ENCODE data around the gene USH1G. TPM values are rescaled to one million over a fixed set of nuclear protein-coding genes. Genes with fewer than 3 reads are reported as not detected.
"Not testable (repeated sequence)": the region's sequence is repeated elsewhere in the genome, so short reads cannot be mapped to it uniquely, and the experiment has no call there.

USH1G gene
- total RNA-seq, 8 experiments from 2014 or later: 0.11 to 0.76 (median 0.20) TPM; not detected in 2

- in situ Hi-C loops (cut with MboI; ENCODE audit: low pct_unique_long_range_greater_than_20kb in 2 of 9, low sequenced_read_pairs in 9 of 9, unreplicated experiment in 9 of 9): no loop called here
- H3K4me1 ChIP-seq (replicated peaks in 1 of 2): peaks cover 23 to 32% of the 10 kb centered on the region in 2 donors
- H3K4me3 ChIP-seq: no peak overlapping the region
- H3K27ac ChIP-seq: no peak overlapping the region
- 13 to 100% (median 40%) methylated on average over 1 to 7 of the region's 67 CpGs; no CpG with 5 or more reads in 3 of the 10 experiments for WGBS, 10 experiments
- ATAC-seq (replicated peaks in 6 of 8): peak in 4 of 8 experiments; percentile 6 to 26 (median 16)
Measured at GRCh38 chr17:74919440-74920305, 3.4 kb downstream of the USH1G start.

GRCh38 chr17:74918906-74919305 lies 4.1 kb downstream of the USH1G start:
- no peak for ATAC-seq (replicated peaks in 6 of 8)
- in situ Hi-C loops (cut with MboI; ENCODE audit: low pct_unique_long_range_greater_than_20kb in 2 of 9, low sequenced_read_pairs in 9 of 9, unreplicated experiment in 9 of 9): no loop called here
- 67 to 100% (median 100%) methylated on average over 1 to 5 of the region's 5 CpGs; no CpG with 5 or more reads in 3 of the 10 experiments for WGBS, 10 experiments

DNA sequence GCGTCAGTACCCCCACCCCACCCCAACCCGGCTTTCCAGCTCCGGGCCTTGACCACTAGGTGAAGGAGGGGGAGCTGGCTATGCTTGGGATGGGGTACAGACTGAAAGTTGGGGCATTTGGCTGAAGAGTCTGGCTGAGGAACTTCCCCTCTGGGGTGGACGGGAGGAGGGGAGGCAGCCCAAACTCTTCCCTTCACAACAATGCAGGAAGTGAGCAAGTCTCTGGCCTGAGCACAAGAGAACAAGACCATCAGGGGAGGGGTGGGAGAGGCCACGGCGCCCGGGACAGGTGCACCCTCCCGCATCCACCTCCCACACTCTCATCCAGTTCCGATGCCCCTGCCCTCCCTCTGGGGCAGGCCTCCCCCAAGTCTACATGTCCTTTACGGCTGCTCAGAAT lies 5.6 kb downstream of the USH1G start:
- in situ Hi-C loops (cut with MboI; ENCODE audit: low pct_unique_long_range_greater_than_20kb in 2 of 9, low sequenced_read_pairs in 9 of 9, unreplicated experiment in 9 of 9): no loop called here
- ATAC-seq (replicated peaks in 6 of 8): no peak
- Histone ChIP-seq H3K4me3 (no peak overlapping the region), H3K27ac (no peak overlapping the region), H3K4me1 (replicated peaks in 1 of 2) (peaks cover 13 to 14% of the 10 kb centered on the region in 2 donors)
- 20 to 80% methylated on average over 1 to 2 of the region's 10 CpGs; no CpG with 5 or more reads in 8 of the 10 experiments for WGBS, 10 experiments

More at GRCh38 chr17:74918906-74919305, 4.1 kb downstream of the USH1G start:
- H3K4me3 ChIP-seq: no peak overlapping the region
- peaks cover 23 to 25% of the 10 kb centered on the region in 2 donors for H3K4me1 ChIP-seq (replicated peaks in 1 of 2)
- H3K27ac ChIP-seq: no peak overlapping the region

GRCh38 chr17:74916851-74917199 lies 6.2 kb downstream of the USH1G start:
- peaks cover 10 to 13% of the 10 kb centered on the region in 2 donors for H3K4me1 ChIP-seq (replicated peaks in 1 of 2)
- in situ Hi-C loops (cut with MboI; ENCODE audit: low pct_unique_long_range_greater_than_20kb in 2 of 9, low sequenced_read_pairs in 9 of 9, unreplicated experiment in 9 of 9): no loop called here
- ATAC-seq (replicated peaks in 6 of 8): no peak
- no peak overlapping the region for H3K27ac ChIP-seq
- WGBS, 10 experiments: 67 to 100% (median 82%) methylated on average over 1 to 5 of the region's 11 CpGs; no CpG with 5 or more reads in 4 of the 10 experiments
- no peak overlapping the region for H3K4me3 ChIP-seq

GRCh38 chr17:74916136-74916850 lies 6.8 kb downstream of the USH1G start:
- no peak for ATAC-seq (replicated peaks in 6 of 8)
- Histone ChIP-seq H3K4me3 (no peak overlapping the region), H3K27ac (no peak overlapping the region), H3K4me1 (replicated peaks in 1 of 2) (peaks cover 8% of the 10 kb centered on the region in 2 donors)
- in situ Hi-C loops (cut with MboI; ENCODE audit: low pct_unique_long_range_greater_than_20kb in 2 of 9, low sequenced_read_pairs in 9 of 9, unreplicated experiment in 9 of 9): no loop called here
- 67% methylated on average over 3 of the region's 13 CpGs; no CpG with 5 or more reads in 9 of the 10 experiments for whole genome bisulfite sequencing, 10 experiments

DNA sequence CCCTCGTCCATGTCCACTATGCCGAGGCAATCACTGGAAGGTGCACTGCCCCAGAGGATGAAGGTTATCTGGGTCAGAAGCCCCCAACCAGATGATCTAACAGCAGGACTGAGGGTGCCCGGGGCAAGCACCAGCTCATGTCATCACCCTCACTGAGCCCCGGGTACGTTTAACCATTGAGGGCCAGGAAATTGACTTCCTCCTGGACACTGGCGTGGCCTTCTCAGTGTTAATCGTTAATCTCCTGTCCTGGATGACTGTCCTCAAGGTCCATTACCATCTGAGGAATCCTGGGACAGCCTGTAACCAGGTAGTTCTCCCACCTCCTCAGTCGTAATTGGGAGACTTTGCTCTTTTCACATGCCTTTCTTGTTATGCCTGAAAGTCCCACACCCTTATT lies 11.6 kb downstream of the USH1G start:
- H3K4me3 ChIP-seq; ATAC-seq (replicated peaks in 6 of 8); in situ Hi-C loops (cut with MboI; ENCODE audit: low pct_unique_long_range_greater_than_20kb in 2 of 9, low sequenced_read_pairs in 9 of 9, unreplicated experiment in 9 of 9); H3K4me1 ChIP-seq (replicated peaks in 1 of 2); H3K27ac ChIP-seq: not testable (repeated sequence)
- 33 to 80% (median 67%) methylated on average over 1 of the region's 8 CpGs; no CpG with 5 or more reads in 6 of the 10 experiments for WGBS, 10 experiments

DNA sequence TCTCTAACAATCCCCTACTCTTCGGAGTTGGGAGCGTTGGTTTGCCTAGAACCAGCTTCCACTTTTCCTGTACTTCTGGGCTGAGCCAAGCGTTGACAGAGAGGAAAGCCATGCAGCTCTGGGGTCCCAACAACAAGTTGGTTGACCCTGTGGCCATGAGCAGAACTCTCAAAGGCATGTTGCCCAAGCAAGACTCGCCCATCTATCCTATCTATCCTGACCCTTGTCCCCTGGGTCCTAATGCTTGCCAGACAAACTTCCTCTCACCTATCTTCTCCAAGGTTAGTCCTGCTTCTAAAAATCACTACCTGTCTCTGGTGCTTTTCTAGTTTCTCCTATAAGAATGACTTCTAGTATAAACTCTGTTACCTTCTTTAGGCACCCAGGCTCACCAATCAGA lies 14.0 kb downstream of the USH1G start:
- in situ Hi-C loops (cut with MboI; ENCODE audit: low pct_unique_long_range_greater_than_20kb in 2 of 9, low sequenced_read_pairs in 9 of 9, unreplicated experiment in 9 of 9); ATAC-seq (replicated peaks in 6 of 8); H3K4me1 ChIP-seq (replicated peaks in 1 of 2); H3K27ac ChIP-seq; H3K4me3 ChIP-seq: not testable (repeated sequence)
- 48 to 90% (median 71%) methylated on average over 1 to 4 of the region's 4 CpGs; no CpG with 5 or more reads in 4 of the 10 experiments for WGBS, 10 experiments

DNA sequence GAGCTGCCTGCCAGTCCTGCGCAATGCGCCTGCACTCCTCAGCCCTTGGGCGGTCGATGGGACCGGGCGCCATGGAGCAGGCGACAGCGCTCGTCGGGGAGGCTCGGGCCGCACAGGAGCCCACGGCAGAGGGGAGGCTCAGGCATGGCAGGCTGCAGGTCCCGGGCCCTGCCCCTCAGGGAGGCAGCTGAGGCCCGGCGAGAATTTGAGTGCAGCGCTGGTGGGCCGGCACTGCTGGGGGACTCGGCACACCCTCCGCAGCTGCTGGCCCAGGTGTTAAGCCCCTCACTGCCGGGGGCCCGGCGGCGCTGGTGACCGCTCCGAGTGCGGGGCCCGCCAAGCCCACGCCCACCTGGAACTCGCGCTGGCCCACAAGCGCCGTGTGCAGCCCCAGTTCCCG lies 16.0 kb downstream of the USH1G start:
- in situ Hi-C loops (cut with MboI; ENCODE audit: low pct_unique_long_range_greater_than_20kb in 2 of 9, low sequenced_read_pairs in 9 of 9, unreplicated experiment in 9 of 9): no loop called here
- ATAC-seq (replicated peaks in 6 of 8): no peak
- H3K27ac ChIP-seq: no peak overlapping the region
- WGBS, 10 experiments: 78 to 100% methylated on average over 2 to 11 of the region's 34 CpGs; no CpG with 5 or more reads in 8 of the 10 experiments
- H3K4me3 ChIP-seq: no peak overlapping the region
- no peaks in the 10 kb centered on the region for H3K4me1 ChIP-seq (replicated peaks in 1 of 2)

- H3K4me1 ChIP-seq (replicated peaks in 1 of 2); in situ Hi-C loops (cut with MboI; ENCODE audit: low pct_unique_long_range_greater_than_20kb in 2 of 9, low sequenced_read_pairs in 9 of 9, unreplicated experiment in 9 of 9); H3K27ac ChIP-seq; H3K4me3 ChIP-seq; ATAC-seq (replicated peaks in 6 of 8): not testable (repeated sequence)
- 10 to 100% (median 81%) methylated on average over 1 to 3 of the region's 6 CpGs; no CpG with 5 or more reads in 2 of the 10 experiments for whole genome bisulfite sequencing, 10 experiments
Measured at GRCh38 chr17:74906214-74906793, 16.8 kb downstream of the USH1G start.

GRCh38 chr17:74904687-74905409 lies 18.2 kb downstream of the USH1G start:
- H3K27ac ChIP-seq: no peak overlapping the region
- WGBS, 10 experiments: 0 to 100% (median 67%) methylated on average over 1 to 4 of the region's 7 CpGs
- no peak for ATAC-seq (replicated peaks in 6 of 8)
- in situ Hi-C loops (cut with MboI; ENCODE audit: low pct_unique_long_range_greater_than_20kb in 2 of 9, low sequenced_read_pairs in 9 of 9, unreplicated experiment in 9 of 9): no loop called here
- no peaks in the 10 kb centered on the region for H3K4me1 ChIP-seq (replicated peaks in 1 of 2)
- no peak overlapping the region for H3K4me3 ChIP-seq

- ATAC-seq (replicated peaks in 6 of 8): no peak
- Histone ChIP-seq H3K4me1 (replicated peaks in 1 of 2) (no peaks in the 10 kb centered on the region), H3K4me3 (no peak overlapping the region), H3K27ac (no peak overlapping the region)
- WGBS, 10 experiments: 28 to 100% (median 50%) methylated on average over 1 to 5 of the region's 6 CpGs; no CpG with 5 or more reads in 5 of the 10 experiments
- in situ Hi-C loops (cut with MboI; ENCODE audit: low pct_unique_long_range_greater_than_20kb in 2 of 9, low sequenced_read_pairs in 9 of 9, unreplicated experiment in 9 of 9): no loop called here
Measured at GRCh38 chr17:74903671-74904070, 19.4 kb downstream of the USH1G start.

DNA sequence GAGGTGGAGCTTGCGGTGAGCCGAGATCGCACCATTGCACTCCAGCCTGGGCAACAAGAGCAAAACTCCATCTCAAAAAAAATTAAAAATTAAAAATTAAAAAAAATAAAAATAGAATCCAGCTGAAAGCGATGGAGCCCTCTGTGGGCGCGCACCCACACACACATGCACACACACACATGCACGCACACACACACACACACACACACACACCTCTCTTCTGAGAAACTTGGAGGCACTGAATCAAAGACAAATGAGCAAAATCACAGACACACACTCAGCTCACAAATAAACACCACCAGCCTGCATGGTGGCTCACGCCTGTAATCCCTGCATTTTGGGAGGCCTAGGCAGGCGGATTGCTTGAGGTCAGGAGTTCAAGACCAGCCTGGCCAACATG lies 20.0 kb downstream of the USH1G start:
- in situ Hi-C loops (cut with MboI; ENCODE audit: low pct_unique_long_range_greater_than_20kb in 2 of 9, low sequenced_read_pairs in 9 of 9, unreplicated experiment in 9 of 9): no loop called here
- Histone ChIP-seq H3K27ac (no peak overlapping the region), H3K4me1 (replicated peaks in 1 of 2) (no peaks in the 10 kb centered on the region), H3K4me3 (no peak overlapping the region)
- no peak for ATAC-seq (replicated peaks in 6 of 8)
- 50 to 91% (median 75%) methylated on average over 2 to 6 of the region's 9 CpGs; no CpG with 5 or more reads in 4 of the 10 experiments for WGBS, 10 experiments
